ENCODE measurements around the gene MAN2B1.
A peak's percentile ranks its signal among the peaks of the same experiment; 100 is the strongest.
"Not testable (repeated sequence)": the region's sequence is repeated elsewhere in the genome, so short reads cannot be mapped to it uniquely, and the experiment has no call there.

Gene MAN2B1

DNA sequence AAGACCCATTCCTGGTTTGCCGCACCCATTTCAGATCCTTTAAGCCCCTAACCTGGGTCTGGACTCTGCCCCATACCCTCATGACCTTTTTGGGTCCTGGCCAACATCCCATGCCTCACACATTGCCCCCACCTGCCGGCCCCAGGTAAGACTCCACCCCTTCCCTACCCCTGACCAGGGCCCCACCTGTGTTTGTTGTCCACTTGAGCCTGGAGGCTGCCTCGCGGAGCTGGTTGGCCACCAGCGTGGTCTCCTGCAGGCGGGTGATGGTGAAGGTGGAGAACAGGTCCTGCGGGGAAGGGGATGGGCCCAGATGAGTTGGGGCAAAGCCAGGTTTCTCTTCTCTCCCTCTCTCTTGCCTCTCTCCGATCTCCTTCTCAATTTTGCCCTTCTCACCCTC lies 19.5 kb downstream of the MAN2B1 start:
- no peak for DNase-seq
- no peak overlapping the region for H2BK12ac ChIP-seq (ENCODE audit: low read length in 2 of 2)
- no peak overlapping the region for H3K23ac ChIP-seq (ENCODE audit: low read length in 2 of 2)
- H2BK15ac ChIP-seq (ENCODE audit: low read depth, poor library complexity, severe bottlenecking) = no peak overlapping the region
- no peak overlapping the region for H4K91ac ChIP-seq (ENCODE audit: low read length)
- peaks cover 2% of the 10 kb centered on the region for H3K4me1 ChIP-seq (ENCODE audit: control insufficient read depth, insufficient read depth, low read depth, low read length)
- H3K79me1 ChIP-seq (replicated peaks; ENCODE audit: low read length, poor library complexity, severe bottlenecking) = no peaks in the 10 kb centered on the region
- no peak overlapping the region for H4K8ac ChIP-seq (ENCODE audit: low read length)
- H2AK5ac ChIP-seq (ENCODE audit: low read length, severe bottlenecking) = no peak overlapping the region
- no peak overlapping the region for H2BK5ac ChIP-seq (ENCODE audit: low read depth, low read length, poor library complexity, severe bottlenecking)
- no peak overlapping the region for H2BK120ac ChIP-seq (ENCODE audit: low read depth, low read length)
- no peak overlapping the region for H2AFZ ChIP-seq (ENCODE audit: low read depth, low read length)
- no peak overlapping the region for H3K9ac ChIP-seq (ENCODE audit: low read length)
- H3K4me2 ChIP-seq (ENCODE audit: low read length, poor library complexity, severe bottlenecking) = no peak overlapping the region
- no peak overlapping the region for H3K4ac ChIP-seq (ENCODE audit: low read depth in 1 of 2, low read length in 2 of 2)
- H3K9me3 ChIP-seq (ENCODE audit: control insufficient read depth, low read length) = no peaks in the 10 kb centered on the region
- H3K14ac ChIP-seq (ENCODE audit: low read length in 2 of 2) = no peak overlapping the region
- no peak overlapping the region for H3K4me3 ChIP-seq (ENCODE audit: insufficient read depth in 1 of 2, low read depth in 1 of 2, low read length in 2 of 2)
- 96% methylated on average over 7 of the region's 8 CpGs for WGBS
- no peak overlapping the region for H3K18ac ChIP-seq (ENCODE audit: low read depth in 1 of 2, low read length in 2 of 2)
- H3K27me3 ChIP-seq (ENCODE audit: control insufficient read depth in 1 of 2, insufficient read depth in 1 of 2, low read length in 2 of 2) = no peaks in the 10 kb centered on the region
- no peak overlapping the region for H3K27ac ChIP-seq (ENCODE audit: low read length, poor library complexity, severe bottlenecking)
- H3K36me3 ChIP-seq (ENCODE audit: control insufficient read depth in 1 of 2, insufficient read depth in 2 of 2, low read depth in 1 of 2, low read length in 2 of 2) = peaks cover 8 to 30% of the 10 kb centered on the region in 2 experiments

- H3K36me3 ChIP-seq (ENCODE audit: control insufficient read depth in 1 of 2, insufficient read depth in 2 of 2, low read depth in 1 of 2, low read length in 2 of 2) = peaks cover 5 to 28% of the 10 kb centered on the region in 2 experiments
- H3K23ac ChIP-seq (ENCODE audit: low read length in 2 of 2) = no peak overlapping the region
- WGBS = 98% methylated on average over 7 of the region's 10 CpGs
- H2BK12ac ChIP-seq (ENCODE audit: low read length in 2 of 2) = no peak overlapping the region
- no peak overlapping the region for H3K18ac ChIP-seq (ENCODE audit: low read depth in 1 of 2, low read length in 2 of 2)
- no peaks in the 10 kb centered on the region for H3K79me1 ChIP-seq (replicated peaks; ENCODE audit: low read length, poor library complexity, severe bottlenecking)
- no peak overlapping the region for H2BK120ac ChIP-seq (ENCODE audit: low read depth, low read length)
- H3K4ac ChIP-seq (ENCODE audit: low read depth in 1 of 2, low read length in 2 of 2) = no peak overlapping the region
- peaks cover 2% of the 10 kb centered on the region for H3K4me1 ChIP-seq (ENCODE audit: control insufficient read depth, insufficient read depth, low read depth, low read length)
- no peak overlapping the region for H3K14ac ChIP-seq (ENCODE audit: low read length in 2 of 2)
- H3K9ac ChIP-seq (ENCODE audit: low read length) = no peak overlapping the region
- no peak overlapping the region for H2AK5ac ChIP-seq (ENCODE audit: low read length, severe bottlenecking)
- H3K4me3 ChIP-seq (ENCODE audit: insufficient read depth in 1 of 2, low read depth in 1 of 2, low read length in 2 of 2) = no peak overlapping the region
- no peak overlapping the region for H2AFZ ChIP-seq (ENCODE audit: low read depth, low read length)
- no peak overlapping the region for H2BK15ac ChIP-seq (ENCODE audit: low read depth, poor library complexity, severe bottlenecking)
- no peak overlapping the region for H3K27ac ChIP-seq (ENCODE audit: low read length, poor library complexity, severe bottlenecking)
- no peak overlapping the region for H3K4me2 ChIP-seq (ENCODE audit: low read length, poor library complexity, severe bottlenecking)
- no peak overlapping the region for H2BK5ac ChIP-seq (ENCODE audit: low read depth, low read length, poor library complexity, severe bottlenecking)
- no peak overlapping the region for H4K8ac ChIP-seq (ENCODE audit: low read length)
- no peaks in the 10 kb centered on the region for H3K9me3 ChIP-seq (ENCODE audit: control insufficient read depth, low read length)
- no peak for DNase-seq
- no peak overlapping the region for H4K91ac ChIP-seq (ENCODE audit: low read length)
- H3K27me3 ChIP-seq (ENCODE audit: control insufficient read depth in 1 of 2, insufficient read depth in 1 of 2, low read length in 2 of 2) = no peaks in the 10 kb centered on the region
Observed at GRCh38 chr19:12646551-12646950, 20.0 kb downstream of the MAN2B1 start.

GRCh38 chr19:12643716-12644115 lies 22.8 kb downstream of the MAN2B1 start:
- not testable (repeated sequence) for H3K4me3 ChIP-seq (ENCODE audit: insufficient read depth in 1 of 2, low read depth in 1 of 2, low read length in 2 of 2); H3K23ac ChIP-seq (ENCODE audit: low read length in 2 of 2); H4K91ac ChIP-seq (ENCODE audit: low read length); H3K4me2 ChIP-seq (ENCODE audit: low read length, poor library complexity, severe bottlenecking); H3K27ac ChIP-seq (ENCODE audit: low read length, poor library complexity, severe bottlenecking); H3K4me1 ChIP-seq (ENCODE audit: control insufficient read depth, insufficient read depth, low read depth, low read length); H3K4ac ChIP-seq (ENCODE audit: low read depth in 1 of 2, low read length in 2 of 2); H2AFZ ChIP-seq (ENCODE audit: low read depth, low read length); DNase-seq; H2BK5ac ChIP-seq (ENCODE audit: low read depth, low read length, poor library complexity, severe bottlenecking); H3K9ac ChIP-seq (ENCODE audit: low read length); H3K27me3 ChIP-seq (ENCODE audit: control insufficient read depth in 1 of 2, insufficient read depth in 1 of 2, low read length in 2 of 2); H2BK12ac ChIP-seq (ENCODE audit: low read length in 2 of 2); H2BK120ac ChIP-seq (ENCODE audit: low read depth, low read length); H3K14ac ChIP-seq (ENCODE audit: low read length in 2 of 2); H2AK5ac ChIP-seq (ENCODE audit: low read length, severe bottlenecking); H3K18ac ChIP-seq (ENCODE audit: low read depth in 1 of 2, low read length in 2 of 2); H4K8ac ChIP-seq (ENCODE audit: low read length); H2BK15ac ChIP-seq (ENCODE audit: low read depth, poor library complexity, severe bottlenecking); H3K9me3 ChIP-seq (ENCODE audit: control insufficient read depth, low read length); H3K79me1 ChIP-seq (replicated peaks; ENCODE audit: low read length, poor library complexity, severe bottlenecking)
- peaks cover 0 to 17% of the 10 kb centered on the region in 2 experiments for H3K36me3 ChIP-seq (ENCODE audit: control insufficient read depth in 1 of 2, insufficient read depth in 2 of 2, low read depth in 1 of 2, low read length in 2 of 2)
- WGBS = 97% methylated on average over 14 of the region's 14 CpGs

GRCh38 chr19:12642506-12642905 lies 24.0 kb downstream of the MAN2B1 start:
- Histone ChIP-seq H3K18ac (ENCODE audit: low read depth in 1 of 2, low read length in 2 of 2) (no peak overlapping the region), H3K27me3 (ENCODE audit: control insufficient read depth in 1 of 2, insufficient read depth in 1 of 2, low read length in 2 of 2) (no peaks in the 10 kb centered on the region), H4K91ac (ENCODE audit: low read length) (no peak overlapping the region), H2BK5ac (ENCODE audit: low read depth, low read length, poor library complexity, severe bottlenecking) (no peak overlapping the region), H3K36me3 (ENCODE audit: control insufficient read depth in 1 of 2, insufficient read depth in 2 of 2, low read depth in 1 of 2, low read length in 2 of 2) (peaks cover 0 to 9% of the 10 kb centered on the region in 2 experiments), H3K4me1 (ENCODE audit: control insufficient read depth, insufficient read depth, low read depth, low read length) (peaks cover 6% of the 10 kb centered on the region), H2BK12ac (ENCODE audit: low read length in 2 of 2) (no peak overlapping the region), H2AFZ (ENCODE audit: low read depth, low read length) (no peak overlapping the region), H3K4ac (ENCODE audit: low read depth in 1 of 2, low read length in 2 of 2) (no peak overlapping the region), H3K4me2 (ENCODE audit: low read length, poor library complexity, severe bottlenecking) (no peak overlapping the region), H3K14ac (ENCODE audit: low read length in 2 of 2) (no peak overlapping the region), H3K27ac (ENCODE audit: low read length, poor library complexity, severe bottlenecking) (no peak overlapping the region), H3K79me1 (replicated peaks; ENCODE audit: low read length, poor library complexity, severe bottlenecking) (no peaks in the 10 kb centered on the region), H3K9ac (ENCODE audit: low read length) (no peak overlapping the region), H2AK5ac (ENCODE audit: low read length, severe bottlenecking) (no peak overlapping the region), H2BK15ac (ENCODE audit: low read depth, poor library complexity, severe bottlenecking) (no peak overlapping the region), H3K23ac (ENCODE audit: low read length in 2 of 2) (no peak overlapping the region), H3K9me3 (ENCODE audit: control insufficient read depth, low read length) (no peaks in the 10 kb centered on the region), H4K8ac (ENCODE audit: low read length) (no peak overlapping the region), H3K4me3 (ENCODE audit: insufficient read depth in 1 of 2, low read depth in 1 of 2, low read length in 2 of 2) (peak overlapping the region in 1 of 2 experiments; percentile 8), H2BK120ac (ENCODE audit: low read depth, low read length) (no peak overlapping the region)
- 96% methylated on average over 26 of the region's 26 CpGs for WGBS
- DNase-seq = no peak
